ENCODE results near the gene LHFPL6. TPM values are rescaled to one million over a fixed set of nuclear protein-coding genes. Genes with fewer than 3 reads are reported as not detected.

LHFPL6 gene
- total and polyA plus RNA-seq, 9 of the 15 experiments (the other 6 are each of a cell fraction or from before 2014, with no cell fraction given): 0.18 TPM; not detected in 8

DNA sequence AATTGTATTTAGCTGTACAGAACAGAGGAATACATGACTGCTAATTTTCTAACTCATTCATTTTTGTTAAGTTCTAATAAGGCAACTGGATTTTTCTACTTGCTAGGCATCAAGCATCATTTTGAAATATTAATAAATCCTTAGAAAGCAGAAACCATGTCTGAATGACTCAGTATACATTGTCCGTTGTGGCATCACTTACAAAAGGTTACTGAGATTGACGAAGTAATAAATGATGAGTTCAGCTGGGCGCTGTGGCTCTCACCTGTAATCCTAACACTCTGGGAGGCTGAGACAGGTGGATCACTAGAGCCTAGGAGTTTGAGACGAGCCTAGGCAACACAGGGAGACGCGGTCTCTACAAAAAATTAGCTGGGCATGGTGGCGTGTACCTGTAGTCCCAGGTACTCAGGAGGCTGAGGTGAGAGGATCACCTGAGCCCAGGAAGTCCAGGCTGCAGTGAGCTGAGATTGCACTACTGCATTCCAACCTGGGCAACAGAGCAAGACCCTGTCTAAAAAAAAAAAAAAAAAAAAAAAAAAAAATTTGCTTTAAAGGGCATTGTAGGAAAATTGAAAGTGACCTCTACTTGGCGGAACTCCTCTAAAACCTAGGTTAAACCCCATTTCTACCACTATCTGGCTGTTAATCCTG is 36.6 kb downstream of the LHFPL6 start (continued):
- no peak for TF ChIP-seq PHB2 (IDR thresholded peaks at IDR 0.05; ENCODE audit: low read depth)
- TF ChIP-seq, protein P1, sequence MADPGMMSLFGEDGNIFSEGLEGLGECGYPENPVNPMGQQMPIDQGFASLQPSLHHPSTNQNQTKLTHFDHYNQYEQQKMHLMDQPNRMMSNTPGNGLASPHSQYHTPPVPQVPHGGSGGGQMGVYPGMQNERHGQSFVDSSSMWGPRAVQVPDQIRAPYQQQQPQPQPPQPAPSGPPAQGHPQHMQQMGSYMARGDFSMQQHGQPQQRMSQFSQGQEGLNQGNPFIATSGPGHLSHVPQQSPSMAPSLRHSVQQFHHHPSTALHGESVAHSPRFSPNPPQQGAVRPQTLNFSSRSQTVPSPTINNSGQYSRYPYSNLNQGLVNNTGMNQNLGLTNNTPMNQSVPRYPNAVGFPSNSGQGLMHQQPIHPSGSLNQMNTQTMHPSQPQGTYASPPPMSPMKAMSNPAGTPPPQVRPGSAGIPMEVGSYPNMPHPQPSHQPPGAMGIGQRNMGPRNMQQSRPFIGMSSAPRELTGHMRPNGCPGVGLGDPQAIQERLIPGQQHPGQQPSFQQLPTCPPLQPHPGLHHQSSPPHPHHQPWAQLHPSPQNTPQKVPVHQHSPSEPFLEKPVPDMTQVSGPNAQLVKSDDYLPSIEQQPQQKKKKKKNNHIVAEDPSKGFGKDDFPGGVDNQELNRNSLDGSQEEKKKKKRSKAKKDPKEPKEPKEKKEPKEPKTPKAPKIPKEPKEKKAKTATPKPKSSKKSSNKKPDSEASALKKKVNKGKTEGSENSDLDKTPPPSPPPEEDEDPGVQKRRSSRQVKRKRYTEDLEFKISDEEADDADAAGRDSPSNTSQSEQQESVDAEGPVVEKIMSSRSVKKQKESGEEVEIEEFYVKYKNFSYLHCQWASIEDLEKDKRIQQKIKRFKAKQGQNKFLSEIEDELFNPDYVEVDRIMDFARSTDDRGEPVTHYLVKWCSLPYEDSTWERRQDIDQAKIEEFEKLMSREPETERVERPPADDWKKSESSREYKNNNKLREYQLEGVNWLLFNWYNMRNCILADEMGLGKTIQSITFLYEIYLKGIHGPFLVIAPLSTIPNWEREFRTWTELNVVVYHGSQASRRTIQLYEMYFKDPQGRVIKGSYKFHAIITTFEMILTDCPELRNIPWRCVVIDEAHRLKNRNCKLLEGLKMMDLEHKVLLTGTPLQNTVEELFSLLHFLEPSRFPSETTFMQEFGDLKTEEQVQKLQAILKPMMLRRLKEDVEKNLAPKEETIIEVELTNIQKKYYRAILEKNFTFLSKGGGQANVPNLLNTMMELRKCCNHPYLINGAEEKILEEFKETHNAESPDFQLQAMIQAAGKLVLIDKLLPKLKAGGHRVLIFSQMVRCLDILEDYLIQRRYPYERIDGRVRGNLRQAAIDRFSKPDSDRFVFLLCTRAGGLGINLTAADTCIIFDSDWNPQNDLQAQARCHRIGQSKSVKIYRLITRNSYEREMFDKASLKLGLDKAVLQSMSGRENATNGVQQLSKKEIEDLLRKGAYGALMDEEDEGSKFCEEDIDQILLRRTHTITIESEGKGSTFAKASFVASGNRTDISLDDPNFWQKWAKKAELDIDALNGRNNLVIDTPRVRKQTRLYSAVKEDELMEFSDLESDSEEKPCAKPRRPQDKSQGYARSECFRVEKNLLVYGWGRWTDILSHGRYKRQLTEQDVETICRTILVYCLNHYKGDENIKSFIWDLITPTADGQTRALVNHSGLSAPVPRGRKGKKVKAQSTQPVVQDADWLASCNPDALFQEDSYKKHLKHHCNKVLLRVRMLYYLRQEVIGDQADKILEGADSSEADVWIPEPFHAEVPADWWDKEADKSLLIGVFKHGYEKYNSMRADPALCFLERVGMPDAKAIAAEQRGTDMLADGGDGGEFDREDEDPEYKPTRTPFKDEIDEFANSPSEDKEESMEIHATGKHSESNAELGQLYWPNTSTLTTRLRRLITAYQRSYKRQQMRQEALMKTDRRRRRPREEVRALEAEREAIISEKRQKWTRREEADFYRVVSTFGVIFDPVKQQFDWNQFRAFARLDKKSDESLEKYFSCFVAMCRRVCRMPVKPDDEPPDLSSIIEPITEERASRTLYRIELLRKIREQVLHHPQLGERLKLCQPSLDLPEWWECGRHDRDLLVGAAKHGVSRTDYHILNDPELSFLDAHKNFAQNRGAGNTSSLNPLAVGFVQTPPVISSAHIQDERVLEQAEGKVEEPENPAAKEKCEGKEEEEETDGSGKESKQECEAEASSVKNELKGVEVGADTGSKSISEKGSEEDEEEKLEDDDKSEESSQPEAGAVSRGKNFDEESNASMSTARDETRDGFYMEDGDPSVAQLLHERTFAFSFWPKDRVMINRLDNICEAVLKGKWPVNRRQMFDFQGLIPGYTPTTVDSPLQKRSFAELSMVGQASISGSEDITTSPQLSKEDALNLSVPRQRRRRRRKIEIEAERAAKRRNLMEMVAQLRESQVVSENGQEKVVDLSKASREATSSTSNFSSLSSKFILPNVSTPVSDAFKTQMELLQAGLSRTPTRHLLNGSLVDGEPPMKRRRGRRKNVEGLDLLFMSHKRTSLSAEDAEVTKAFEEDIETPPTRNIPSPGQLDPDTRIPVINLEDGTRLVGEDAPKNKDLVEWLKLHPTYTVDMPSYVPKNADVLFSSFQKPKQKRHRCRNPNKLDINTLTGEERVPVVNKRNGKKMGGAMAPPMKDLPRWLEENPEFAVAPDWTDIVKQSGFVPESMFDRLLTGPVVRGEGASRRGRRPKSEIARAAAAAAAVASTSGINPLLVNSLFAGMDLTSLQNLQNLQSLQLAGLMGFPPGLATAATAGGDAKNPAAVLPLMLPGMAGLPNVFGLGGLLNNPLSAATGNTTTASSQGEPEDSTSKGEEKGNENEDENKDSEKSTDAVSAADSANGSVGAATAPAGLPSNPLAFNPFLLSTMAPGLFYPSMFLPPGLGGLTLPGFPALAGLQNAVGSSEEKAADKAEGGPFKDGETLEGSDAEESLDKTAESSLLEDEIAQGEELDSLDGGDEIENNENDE (IDR thresholded peaks at IDR 0.05; ENCODE audit: low read depth, low read length): no peak
- no peak for TF ChIP-seq CHD1 (IDR thresholded peaks at IDR 0.05; ENCODE audit: low read length)
- TF ChIP-seq, protein P2, sequence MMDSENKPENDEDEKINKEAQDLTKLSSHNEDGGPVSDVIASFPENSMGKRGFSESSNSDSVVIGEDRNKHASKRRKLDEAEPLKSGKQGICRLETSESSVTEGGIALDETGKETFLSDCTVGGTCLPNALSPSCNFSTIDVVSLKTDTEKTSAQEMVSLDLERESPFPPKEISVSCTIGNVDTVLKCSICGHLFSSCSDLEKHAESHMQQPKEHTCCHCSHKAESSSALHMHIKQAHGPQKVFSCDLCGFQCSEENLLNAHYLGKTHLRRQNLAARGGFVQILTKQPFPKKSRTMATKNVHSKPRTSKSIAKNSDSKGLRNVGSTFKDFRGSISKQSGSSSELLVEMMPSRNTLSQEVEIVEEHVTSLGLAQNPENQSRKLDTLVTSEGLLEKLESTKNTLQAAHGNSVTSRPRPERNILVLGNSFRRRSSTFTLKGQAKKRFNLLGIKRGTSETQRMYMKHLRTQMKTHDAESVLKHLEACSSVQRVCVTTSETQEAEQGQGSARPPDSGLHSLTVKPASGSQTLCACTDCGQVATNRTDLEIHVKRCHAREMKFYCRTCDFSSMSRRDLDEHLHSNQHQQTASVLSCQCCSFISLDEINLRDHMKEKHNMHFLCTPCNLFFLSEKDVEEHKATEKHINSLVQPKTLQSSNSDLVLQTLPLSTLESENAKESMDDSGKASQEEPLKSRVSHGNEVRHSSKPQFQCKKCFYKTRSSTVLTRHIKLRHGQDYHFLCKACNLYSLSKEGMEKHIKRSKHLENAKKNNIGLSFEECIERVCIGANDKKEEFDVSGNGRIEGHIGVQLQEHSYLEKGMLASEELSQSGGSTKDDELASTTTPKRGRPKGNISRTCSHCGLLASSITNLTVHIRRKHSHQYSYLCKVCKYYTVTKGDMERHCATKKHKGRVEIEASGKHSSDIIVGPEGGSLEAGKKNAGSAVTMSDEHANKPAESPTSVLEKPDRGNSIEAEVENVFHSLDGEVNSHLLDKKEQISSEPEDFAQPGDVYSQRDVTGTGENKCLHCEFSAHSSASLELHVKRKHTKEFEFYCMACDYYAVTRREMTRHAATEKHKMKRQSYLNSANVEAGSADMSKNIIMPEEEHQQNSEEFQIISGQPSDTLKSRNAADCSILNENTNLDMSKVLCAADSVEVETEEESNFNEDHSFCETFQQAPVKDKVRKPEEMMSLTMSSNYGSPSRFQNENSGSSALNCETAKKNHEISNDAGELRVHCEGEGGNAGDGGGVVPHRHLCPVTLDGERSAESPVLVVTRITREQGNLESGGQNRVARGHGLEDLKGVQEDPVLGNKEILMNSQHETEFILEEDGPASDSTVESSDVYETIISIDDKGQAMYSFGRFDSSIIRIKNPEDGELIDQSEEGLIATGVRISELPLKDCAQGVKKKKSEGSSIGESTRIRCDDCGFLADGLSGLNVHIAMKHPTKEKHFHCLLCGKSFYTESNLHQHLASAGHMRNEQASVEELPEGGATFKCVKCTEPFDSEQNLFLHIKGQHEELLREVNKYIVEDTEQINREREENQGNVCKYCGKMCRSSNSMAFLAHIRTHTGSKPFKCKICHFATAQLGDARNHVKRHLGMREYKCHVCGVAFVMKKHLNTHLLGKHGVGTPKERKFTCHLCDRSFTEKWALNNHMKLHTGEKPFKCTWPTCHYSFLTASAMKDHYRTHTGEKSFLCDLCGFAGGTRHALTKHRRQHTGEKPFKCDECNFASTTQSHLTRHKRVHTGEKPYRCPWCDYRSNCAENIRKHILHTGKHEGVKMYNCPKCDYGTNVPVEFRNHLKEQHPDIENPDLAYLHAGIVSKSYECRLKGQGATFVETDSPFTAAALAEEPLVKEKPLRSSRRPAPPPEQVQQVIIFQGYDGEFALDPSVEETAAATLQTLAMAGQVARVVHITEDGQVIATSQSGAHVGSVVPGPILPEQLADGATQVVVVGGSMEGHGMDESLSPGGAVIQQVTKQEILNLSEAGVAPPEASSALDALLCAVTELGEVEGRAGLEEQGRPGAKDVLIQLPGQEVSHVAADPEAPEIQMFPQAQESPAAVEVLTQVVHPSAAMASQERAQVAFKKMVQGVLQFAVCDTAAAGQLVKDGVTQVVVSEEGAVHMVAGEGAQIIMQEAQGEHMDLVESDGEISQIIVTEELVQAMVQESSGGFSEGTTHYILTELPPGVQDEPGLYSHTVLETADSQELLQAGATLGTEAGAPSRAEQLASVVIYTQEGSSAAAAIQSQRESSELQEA (IDR thresholded peaks at IDR 0.05; ENCODE audit: low read depth): no peak
- TF ChIP-seq SMARCA4 (IDR thresholded peaks at IDR 0.05): no peak
